Sigmoid colon (tissue), 4 donors: ENCODE measurements around the gene FUOM.

Source experiments
- CTCF ChIP-seq, 4 experiments: fragments of 450-650 bp in 3 of 4; fragments of 200-600 bp in 1 of 4; IDR thresholded peaks; one replicate each; pipeline ENCODE4 v1.5.1; 2016 to 2019; ENCODE audit warnings: antibody characterized with exemption in 4 of 4, mild to moderate bottlenecking in 3 of 4, moderate library complexity in 2 of 4
- EP300 ChIP-seq, 4 donors: sonication (generic); formaldehyde crosslinking; IDR thresholded peaks; one replicate each; pipeline ENCODE4 v1.6.1; 2017; ENCODE audit warnings: antibody characterized with exemption in 4 of 4

GRCh38 chr10:133390597-133391248 lies 32.9 kb upstream of the FUOM start:
- TF ChIP-seq CTCF (IDR thresholded peaks at IDR 0.05) (no peak), EP300 (IDR thresholded peaks at IDR 0.05) (no peak)
